HG02642 (cell line): ENCODE measurements around the gene BRIP1.
"Not testable (repeated sequence)": the region's sequence is repeated elsewhere in the genome, so short reads cannot be mapped to it uniquely, and the experiment has no call there.

Source experiments
- ATAC-seq: cut with Tn5 transposase; IDR thresholded peaks from one replicate; pipeline ENCODE4 v1.9.1; 2021; ENCODE audit warnings: mild to moderate bottlenecking; ENCODE audit not compliant: unreplicated experiment, poor library complexity

The BRIP1 gene

DNA sequence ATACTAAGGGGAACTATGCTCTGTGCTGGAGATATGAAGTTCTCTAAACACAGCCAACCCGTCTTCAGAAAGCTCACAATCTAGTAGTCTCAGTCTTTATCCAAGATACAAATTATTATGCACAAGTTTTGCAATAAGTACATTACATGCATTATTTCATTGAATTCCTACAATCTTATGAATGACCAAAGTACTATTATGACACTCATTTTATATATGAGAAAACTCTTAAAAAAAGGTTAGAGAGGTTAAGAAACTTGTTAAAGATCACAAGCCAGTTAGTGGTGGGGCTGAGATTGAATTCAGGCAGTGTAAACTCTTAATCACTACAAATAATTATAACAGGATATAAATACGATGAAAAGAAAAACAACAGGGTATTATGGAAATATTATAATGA is 4.7 kb upstream of the BRIP1 start:
- no peak for ATAC-seq

DNA sequence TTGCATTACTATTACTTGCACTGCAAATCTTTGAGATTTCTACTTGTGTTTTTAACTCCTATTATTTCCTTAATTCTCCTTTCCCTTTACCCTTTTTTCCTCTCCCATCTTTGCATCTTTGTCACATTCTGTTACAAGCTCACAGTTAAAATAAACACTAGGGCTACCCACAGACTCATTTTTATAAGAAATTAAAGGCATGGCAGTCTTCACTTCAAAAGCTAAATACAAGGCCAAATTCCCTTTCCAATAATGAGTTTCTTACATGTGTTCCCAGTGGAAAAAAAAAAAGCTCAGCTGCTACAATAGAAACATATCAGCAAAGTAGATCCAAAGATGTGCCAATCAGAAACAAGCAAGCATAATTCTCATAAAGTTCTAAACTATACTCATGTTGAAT is 3.7 kb upstream of the BRIP1 start:
- ATAC-seq, result no peak

DNA sequence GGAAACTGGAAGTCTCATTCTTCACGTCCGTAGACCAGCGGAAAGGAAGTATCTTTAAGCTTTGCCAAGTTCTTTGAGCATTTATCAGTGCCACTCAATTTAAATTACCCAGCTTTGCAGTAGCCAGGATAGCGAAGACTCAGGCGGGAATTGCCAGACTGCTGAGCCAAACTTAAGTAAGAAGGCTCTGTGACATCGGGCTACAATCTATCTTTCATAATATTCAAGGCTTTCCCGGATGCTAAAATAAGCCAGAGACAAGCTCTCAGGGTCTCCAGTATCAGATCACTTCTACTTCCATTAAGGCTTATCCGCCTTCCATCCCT is 436 bp upstream of the BRIP1 start:
- ATAC-seq, result peak; percentile 14

DNA sequence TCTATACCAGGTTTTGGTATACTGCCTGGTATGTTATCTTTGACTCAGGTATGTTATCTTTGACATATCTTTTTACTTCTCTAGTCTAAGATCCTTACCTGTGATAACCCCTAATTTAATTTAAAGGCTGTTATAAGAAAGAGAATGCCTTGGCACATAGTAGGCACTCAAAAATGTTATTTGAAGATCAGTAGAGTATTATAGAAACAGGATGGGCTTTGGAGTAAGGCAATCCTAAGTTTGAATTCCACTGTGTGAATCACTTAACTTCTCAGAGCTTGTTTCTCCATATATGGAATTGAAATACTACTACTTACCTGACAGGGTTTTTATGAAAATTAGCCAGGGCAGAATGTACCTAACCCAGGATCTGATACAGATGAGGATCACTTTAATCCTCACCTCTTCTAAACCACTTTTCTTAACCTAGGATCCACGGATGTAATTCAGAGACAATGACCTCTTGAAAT is 1.2 kb downstream of the BRIP1 start:
- no peak for ATAC-seq

DNA sequence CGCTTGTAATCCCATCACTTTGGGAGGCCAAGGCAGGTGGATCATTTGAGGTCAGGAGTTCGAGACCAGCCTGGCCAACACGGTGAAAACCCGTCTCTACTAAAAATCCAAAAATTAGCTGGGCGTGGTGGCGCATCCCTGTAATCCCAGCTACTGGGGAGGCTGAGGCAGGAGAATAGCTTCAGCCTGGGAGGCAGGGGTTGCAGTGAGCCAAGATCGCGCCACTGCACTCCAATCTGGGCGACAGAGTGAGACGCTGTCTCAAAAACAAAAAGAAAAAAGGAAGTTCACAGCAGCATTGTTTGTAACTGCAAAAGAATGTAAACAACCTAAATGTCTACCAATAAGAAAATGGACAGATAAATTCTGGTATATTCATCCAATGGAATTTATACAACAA is 2.9 kb downstream of the BRIP1 start:
- not testable (repeated sequence) for ATAC-seq

DNA sequence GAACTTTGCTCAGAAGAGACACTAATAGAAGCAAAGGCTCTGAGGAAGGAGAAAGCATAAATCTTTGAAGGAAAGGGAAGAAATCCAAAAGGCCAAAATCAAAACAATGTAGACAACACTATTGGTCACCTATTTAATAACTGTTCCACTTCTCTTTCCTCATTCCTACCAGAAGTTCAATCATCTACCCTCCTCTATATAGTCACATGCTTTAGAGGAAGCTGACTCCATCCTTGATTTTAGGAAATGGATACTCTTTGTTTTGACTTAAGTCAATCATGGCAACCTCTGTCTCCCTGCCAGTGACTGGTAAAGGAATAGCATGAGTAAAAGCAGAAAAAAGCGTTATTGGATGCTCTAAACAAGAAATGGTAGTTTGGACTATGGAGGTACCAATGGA is 7.3 kb downstream of the BRIP1 start:
- ATAC-seq, result no peak

DNA sequence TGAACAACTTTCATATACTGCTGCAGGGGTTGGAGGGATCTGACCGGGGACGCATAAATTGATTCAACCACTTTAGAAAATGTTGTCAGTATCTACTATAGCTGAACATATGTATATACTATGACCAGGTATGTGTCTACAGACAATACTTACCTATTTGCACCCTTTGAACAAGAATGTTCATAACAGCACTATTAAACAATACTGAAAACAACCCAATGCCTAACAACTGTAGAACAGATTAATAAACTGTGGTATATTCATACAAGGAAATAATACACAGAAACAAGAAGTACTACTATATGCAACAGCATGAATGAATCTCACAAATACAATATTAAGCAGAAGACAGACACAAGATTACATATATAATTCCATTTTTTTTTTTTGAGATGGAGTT is 10.5 kb downstream of the BRIP1 start:
- no peak for ATAC-seq

DNA sequence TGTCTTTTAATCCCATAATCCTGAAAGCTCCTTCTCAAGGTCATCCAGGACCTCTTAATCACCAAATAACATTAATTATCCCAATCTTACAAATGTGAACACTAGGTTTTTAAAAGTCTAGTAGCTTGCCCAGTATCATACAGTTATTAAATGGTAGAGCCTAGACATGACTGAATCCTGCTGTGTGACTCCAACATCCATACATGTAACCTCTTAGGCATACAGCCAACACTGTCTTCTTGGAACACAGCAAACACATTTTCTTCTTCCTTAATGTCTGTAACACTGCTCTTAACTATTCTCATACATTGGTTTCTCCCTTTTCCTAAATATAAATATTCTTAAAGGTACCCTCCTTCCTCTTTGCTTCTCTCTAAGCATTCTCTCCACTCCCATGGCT is 13.7 kb downstream of the BRIP1 start:
- no peak for ATAC-seq

DNA sequence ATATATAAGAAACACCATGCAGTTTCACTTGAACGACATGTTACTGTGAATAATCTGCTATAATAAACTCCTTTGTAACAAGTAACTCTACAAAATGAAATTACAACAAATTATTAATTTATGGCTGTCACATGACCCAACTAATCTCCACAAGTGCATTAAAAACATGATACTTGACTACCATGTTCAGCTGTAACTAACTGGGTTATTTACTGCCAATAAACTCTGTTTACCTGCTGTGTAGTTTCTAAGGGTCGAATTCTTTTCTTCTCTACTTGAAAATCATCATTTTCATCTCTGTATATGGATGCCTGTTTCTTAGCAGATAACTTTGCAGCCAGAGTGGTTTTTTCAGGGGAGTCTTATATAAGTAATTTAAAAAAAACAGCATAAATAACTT is 14.4 kb downstream of the BRIP1 start:
- ATAC-seq, result no peak

DNA sequence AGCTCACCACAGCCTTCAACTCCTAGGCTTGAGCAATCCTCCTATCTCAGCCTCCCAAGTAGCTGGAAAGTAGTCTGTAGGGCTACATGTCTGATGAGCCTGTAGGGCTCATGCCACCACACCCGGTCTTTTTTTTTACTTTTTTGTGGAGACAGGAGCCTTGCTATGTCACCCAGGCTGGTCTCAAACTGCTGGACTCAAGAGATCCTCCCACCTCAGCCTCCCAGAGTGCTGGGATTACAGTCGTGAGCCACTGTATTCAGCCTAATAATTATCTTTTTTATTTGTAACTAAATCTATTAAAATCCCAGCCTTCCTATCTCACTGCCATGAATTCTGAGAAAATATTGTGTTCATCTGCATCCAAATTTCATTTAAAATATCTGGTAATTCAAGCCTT is 15.1 kb downstream of the BRIP1 start:
- ATAC-seq, result no peak

DNA sequence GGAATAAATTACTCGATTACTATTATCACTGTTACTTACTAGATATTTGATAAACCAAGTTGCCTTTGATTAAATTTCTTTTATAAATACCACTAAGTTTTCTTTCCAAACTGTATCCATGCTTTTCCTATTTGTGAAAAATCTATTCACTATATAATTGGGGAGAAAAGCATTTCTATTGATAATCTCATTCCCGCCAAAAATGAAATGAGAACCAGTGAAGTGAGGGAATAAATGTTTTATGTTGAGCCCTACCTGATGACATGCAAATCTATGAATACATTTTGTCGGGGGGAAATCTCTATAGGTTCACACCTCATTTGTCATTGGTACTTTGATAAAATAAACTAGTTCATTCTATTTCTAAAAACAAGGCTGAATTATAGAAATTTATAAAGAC is 15.7 kb downstream of the BRIP1 start:
- no peak for ATAC-seq

DNA sequence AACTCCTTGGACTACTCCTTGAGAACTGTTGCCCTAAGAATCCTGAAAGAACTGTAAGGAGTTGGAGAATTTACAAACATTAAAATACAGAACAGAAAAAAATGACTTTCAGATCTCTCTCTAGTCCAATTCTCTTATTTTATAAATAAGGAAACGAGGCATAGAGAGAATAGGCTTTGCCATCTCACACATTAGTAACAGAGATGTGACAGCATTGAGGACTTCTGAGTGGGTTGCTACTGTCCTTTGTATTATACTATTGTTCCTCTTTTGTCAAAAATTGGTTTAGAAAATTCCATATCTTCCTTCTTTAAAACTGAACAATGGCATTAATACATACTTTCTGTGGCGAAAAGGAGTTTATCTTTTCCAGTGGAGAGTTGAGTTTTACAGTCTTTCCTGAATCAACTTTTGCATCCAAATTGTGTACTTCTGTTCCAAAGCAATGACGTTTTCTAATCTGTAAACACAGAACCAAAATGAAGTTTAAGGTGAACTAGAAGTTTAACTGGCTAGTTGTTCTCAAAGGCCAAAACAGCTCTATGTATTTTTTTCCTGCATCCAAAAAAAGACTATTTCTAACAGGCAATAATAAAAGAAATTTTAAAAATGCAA is 16.5 kb downstream of the BRIP1 start:
- ATAC-seq, result no peak

DNA sequence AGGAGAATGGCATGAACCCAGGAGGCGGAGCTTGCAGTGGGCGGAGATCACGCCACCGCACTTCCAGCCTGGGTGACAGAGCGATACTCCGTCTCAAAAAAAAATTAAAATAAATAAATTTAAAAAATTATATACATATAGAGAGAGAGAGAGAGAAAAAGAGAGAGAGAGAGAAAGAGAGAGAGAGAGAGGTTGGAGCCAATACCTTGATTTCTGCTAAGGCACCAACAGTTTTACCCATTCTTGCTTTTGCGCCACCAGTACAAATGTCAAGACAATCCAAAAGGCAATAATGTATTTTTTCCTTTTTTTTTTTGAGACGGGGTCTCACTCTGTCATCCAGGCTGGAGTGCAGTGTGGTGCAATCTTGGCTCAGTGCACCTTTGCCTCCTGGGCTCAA is 17.2 kb downstream of the BRIP1 start:
- ATAC-seq, result no peak

DNA sequence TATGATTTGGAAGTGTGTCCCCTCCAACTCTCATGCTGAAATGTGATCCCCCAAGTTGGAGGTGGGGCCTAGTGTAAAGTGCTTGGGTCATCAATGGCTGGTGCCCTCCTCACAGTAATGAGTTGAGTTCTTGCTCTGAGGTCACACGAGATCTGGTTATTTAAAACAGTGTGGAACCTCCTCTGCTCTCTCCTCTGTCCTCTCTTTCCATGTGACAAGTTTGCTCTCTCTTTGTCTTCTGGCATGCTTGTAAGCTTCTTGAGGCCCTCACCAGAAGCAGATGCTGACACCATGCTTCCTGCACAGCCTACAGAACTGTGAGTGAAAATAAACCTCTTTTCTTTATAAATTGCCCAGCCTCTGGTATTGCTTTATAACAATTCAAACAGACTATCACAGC is 19.9 kb downstream of the BRIP1 start:
- no peak for ATAC-seq

DNA sequence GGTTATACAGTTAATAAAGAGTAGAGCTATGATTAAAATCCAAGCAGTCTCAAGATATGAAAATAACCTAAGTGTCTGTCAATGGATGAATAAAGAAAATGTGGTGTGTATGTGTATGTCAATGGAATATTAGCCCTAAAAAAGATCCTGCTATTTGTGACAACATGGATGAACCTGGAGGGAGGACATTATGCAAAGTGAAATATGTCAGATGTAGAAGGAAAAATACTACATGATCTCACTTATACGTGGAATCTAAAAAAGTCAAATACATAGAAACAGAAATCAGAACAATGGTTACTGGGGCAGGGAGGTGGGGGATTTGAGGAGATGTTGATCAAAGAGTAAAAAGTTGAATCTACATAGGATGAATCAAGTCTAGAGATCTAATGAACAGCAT is 20.4 kb downstream of the BRIP1 start:
- no peak for ATAC-seq

DNA sequence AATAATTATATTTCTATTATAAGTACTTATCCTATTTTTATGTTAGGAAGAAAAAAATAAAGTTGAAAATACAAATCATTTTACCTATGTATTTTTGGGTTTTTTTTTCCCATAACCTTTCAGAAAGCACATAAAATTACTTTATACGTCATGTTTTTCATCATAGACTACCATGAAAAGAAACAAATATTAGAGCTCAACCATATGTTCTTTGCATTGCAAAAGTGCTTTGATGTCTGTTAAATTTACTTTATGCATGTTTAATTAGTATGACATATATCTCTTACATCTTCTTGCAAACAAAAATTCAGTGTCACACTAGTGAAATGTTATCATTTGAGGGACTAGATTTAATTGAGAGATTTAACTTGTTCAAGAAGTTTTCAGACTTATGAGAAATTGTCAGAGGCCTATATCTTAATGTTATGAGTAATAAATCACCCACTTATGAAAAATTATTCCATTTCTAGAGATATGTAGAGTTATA is 24.0 kb downstream of the BRIP1 start:
- ATAC-seq, result no peak

DNA sequence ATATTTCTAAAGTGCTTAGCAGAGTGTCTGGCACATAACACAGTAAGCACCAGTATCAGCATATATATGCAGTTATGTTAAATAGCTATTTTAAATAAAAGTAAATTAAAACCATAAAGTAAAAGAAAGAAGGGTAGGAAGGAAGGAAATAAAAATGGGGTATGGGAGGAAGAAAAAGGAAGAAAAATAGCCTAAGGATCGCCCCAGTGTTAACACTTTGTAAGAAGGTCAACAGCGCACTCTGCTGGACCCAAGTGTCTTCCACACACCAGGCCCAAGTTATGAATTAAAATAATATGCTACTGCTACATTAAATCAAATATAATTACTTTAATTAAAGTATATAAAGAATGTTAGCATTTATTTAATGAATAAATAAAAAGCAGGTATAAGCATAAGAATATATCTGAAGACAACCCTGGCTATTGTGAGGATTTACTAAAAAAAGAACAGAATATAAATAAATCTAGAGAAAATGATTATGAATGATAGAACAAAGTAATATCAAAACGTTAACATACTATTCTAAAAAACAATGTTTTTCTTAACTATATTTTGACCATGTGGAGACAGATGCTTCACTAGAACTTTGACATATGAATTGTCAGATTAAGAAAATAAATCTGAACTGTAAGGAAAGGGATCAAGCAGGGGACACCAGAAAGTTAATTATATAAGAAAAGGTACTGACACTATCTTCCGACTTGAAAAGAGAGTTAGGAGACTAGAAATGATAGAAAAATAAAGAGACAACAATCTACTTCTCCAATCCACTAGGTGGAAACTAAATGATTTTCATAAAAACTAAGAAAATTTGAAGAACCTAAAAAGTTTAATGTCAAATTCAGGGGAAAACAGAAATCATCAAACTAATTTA is 25.9 kb downstream of the BRIP1 start:
- ATAC-seq, result no peak

DNA sequence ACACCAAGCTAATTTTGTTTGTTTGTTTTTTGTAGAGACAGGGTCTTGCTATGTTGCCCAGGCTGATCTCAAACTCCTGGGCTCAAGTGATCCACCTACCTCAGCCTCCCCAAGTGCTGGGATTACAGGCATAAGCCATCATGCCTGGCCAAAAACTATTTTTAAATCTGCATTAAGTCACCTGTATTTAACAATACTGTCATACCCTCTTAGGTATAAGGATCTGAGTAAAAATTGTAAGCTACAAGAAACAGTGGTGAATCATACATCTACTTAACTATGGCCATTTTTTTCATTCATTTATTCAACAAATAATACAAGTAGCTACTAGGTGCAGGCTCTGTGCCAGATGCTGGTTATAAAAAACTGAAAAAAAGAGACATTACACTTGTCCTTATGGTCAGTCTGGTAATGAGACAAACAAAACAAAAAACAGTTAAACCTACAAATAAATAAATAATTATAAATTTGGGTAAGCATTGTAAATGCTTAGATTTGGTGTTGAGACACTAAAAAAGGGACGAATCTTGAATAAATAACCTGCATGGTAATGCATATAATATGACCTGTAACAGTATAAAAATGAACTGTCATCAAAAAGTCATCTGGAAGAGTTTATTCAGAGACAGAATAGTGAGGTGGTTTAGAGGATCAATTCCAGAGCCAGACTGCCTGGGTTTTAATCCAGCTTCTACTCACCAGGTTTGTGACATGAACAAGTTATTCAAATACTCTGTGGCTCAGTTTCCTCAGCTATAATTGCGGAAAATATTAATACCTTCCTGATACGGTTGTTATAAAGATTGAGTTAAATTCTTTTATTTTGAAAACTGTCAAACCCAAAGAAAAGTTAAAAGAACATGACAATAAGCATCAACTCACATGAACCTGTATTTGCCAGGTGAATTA is 26.8 kb downstream of the BRIP1 start:
- ATAC-seq, result no peak

DNA sequence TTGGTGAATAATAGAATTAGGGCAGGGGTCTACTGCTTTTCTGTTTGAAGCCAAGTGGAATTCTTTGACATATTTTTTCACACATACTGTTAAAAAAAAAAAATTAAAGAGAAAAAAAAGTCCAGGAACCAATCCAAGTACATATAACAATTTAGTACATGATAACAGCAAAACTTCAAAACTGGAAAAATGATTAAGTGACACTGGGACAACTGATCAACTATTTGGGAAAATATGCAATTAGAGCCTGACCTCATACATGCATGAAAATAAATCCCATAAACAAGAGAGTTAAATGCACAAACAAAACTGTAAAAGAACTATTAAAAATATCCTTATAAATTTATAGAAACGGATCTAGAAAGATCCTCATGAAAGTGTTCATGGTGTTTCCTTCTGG is 27.7 kb downstream of the BRIP1 start:
- no peak for ATAC-seq

DNA sequence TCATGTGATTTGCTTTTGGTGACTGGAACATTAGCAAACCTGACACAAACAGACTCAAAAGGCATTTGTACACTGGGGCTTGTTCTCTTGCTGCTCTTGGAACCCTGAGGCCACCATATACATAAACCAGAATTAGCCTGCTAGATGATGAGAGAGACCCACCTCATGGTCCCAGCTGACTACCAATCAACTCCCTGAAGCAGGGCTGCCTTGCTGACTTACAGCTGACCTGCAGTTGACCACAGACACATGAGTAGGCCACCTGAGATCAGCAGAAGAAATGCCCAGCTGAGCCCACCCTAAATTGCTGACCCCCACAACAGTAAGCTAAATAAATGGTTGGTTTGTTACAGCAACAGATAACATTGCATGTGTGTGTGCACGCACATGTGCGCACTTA is 28.7 kb downstream of the BRIP1 start:
- no peak for ATAC-seq
